HL-60/S4 treated with retinoic acid at 250 ng/mL for 4 days and 3 days (cell line): ENCODE measurements around the gene TSPAN9.

Experiments used
- in situ Hi-C: fragments of 300-500 bp; cut with MboI; formaldehyde crosslinking; loops from 2 replicates; pipeline ENCODE4 v1.7.0; 2022; ENCODE audit warnings: low sequenced_read_pairs

The TSPAN9 gene

GRCh38 chr12:3201339-3202051 lies 124.3 kb downstream of the TSPAN9 start:
- in situ Hi-C loops = no loop called here

- in situ Hi-C loops = no loop called here
Measured at GRCh38 chr12:3202096-3202495, 124.9 kb downstream of the TSPAN9 start.

- in situ Hi-C loops = no loop called here
Measured at GRCh38 chr12:3202734-3203446, 125.7 kb downstream of the TSPAN9 start.

- in situ Hi-C loops = no loop called here
Measured at GRCh38 chr12:3203713-3204112, 126.5 kb downstream of the TSPAN9 start.

GRCh38 chr12:3204143-3204542 lies 127.0 kb downstream of the TSPAN9 start:
- in situ Hi-C loops = no loop called here

GRCh38 chr12:3204730-3205531 lies 127.8 kb downstream of the TSPAN9 start:
- in situ Hi-C loops = no loop called here

GRCh38 chr12:3205742-3206519 lies 128.8 kb downstream of the TSPAN9 start:
- in situ Hi-C loops = no loop called here

GRCh38 chr12:3206536-3207072 lies 129.4 kb downstream of the TSPAN9 start:
- in situ Hi-C loops = no loop called here

GRCh38 chr12:3207175-3207574 lies 130.0 kb downstream of the TSPAN9 start:
- in situ Hi-C loops = no loop called here

GRCh38 chr12:3207858-3208257 lies 130.7 kb downstream of the TSPAN9 start:
- in situ Hi-C loops = no loop called here

- in situ Hi-C loops = no loop called here
Measured at GRCh38 chr12:3213188-3213587, 136.0 kb downstream of the TSPAN9 start.

GRCh38 chr12:3213768-3214167 lies 136.6 kb downstream of the TSPAN9 start:
- in situ Hi-C loops = no loop called here

GRCh38 chr12:3214526-3215365 lies 137.6 kb downstream of the TSPAN9 start:
- in situ Hi-C loops = no loop called here

- in situ Hi-C loops = no loop called here
Measured at GRCh38 chr12:3215410-3215975, 138.3 kb downstream of the TSPAN9 start.

- in situ Hi-C loops = no loop called here
Measured at GRCh38 chr12:3216097-3216496, 138.9 kb downstream of the TSPAN9 start.

GRCh38 chr12:3216726-3217682 lies 139.8 kb downstream of the TSPAN9 start:
- in situ Hi-C loops = no loop called here

- in situ Hi-C loops = no loop called here
Measured at GRCh38 chr12:3217683-3218079, 140.5 kb downstream of the TSPAN9 start.
